Panc1 (cell line): ENCODE data around the gene RNF220.

Experiments used
- CTCF ChIP-seq: fragments of 450-650 bp; IDR thresholded peaks from 2 replicates; pipeline ENCODE4 v1.5.1; 2017; ENCODE audit warnings: mild to moderate bottlenecking
- POLR2AphosphoS5 ChIP-seq: IDR thresholded peaks from 2 replicates; pipeline ENCODE4 v1.6.1; 2012; ENCODE audit warnings: mild to moderate bottlenecking, low read depth, low read length, moderate library complexity
- TF ChIP-seq, protein P1 (sequence below), 2 experiments: IDR thresholded peaks; 2 replicates each; pipeline ENCODE4 v1.6.1; 2011 to 2012; ENCODE audit warnings: low read depth in 2 of 2, control low read depth in 1 of 2, low read length in 1 of 2, mild to moderate bottlenecking in 1 of 2, moderate library complexity in 1 of 2; ENCODE audit not compliant: insufficient read depth in 1 of 2

- TF ChIP-seq CTCF = no peak
- no peak for TF ChIP-seq POLR2AphosphoS5
- TF ChIP-seq, protein P1, sequence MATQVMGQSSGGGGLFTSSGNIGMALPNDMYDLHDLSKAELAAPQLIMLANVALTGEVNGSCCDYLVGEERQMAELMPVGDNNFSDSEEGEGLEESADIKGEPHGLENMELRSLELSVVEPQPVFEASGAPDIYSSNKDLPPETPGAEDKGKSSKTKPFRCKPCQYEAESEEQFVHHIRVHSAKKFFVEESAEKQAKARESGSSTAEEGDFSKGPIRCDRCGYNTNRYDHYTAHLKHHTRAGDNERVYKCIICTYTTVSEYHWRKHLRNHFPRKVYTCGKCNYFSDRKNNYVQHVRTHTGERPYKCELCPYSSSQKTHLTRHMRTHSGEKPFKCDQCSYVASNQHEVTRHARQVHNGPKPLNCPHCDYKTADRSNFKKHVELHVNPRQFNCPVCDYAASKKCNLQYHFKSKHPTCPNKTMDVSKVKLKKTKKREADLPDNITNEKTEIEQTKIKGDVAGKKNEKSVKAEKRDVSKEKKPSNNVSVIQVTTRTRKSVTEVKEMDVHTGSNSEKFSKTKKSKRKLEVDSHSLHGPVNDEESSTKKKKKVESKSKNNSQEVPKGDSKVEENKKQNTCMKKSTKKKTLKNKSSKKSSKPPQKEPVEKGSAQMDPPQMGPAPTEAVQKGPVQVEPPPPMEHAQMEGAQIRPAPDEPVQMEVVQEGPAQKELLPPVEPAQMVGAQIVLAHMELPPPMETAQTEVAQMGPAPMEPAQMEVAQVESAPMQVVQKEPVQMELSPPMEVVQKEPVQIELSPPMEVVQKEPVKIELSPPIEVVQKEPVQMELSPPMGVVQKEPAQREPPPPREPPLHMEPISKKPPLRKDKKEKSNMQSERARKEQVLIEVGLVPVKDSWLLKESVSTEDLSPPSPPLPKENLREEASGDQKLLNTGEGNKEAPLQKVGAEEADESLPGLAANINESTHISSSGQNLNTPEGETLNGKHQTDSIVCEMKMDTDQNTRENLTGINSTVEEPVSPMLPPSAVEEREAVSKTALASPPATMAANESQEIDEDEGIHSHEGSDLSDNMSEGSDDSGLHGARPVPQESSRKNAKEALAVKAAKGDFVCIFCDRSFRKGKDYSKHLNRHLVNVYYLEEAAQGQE (IDR thresholded peaks at IDR 0.05; ENCODE audit: insufficient read depth in 1 of 2, low read depth in 2 of 2, low read length in 1 of 2) = no peak
Observed at GRCh38 chr1:44544960-44545359, 139.9 kb downstream of the RNF220 start.
